H9 (cell line): Measurements from ENCODE around the gene EFNB1. TPM values are rescaled to one million over a fixed set of nuclear protein-coding genes. Genes with fewer than 3 reads are reported as not detected.

Source experiments
- DNase-seq: peaks from one replicate; pipeline ENCODE4 v3.0.0-alpha.2; 2017
- H2AFZ ChIP-seq: one replicate; pipeline ENCODE4 v1.6.1; 2013; ENCODE audit warnings: mild to moderate bottlenecking, low read length, control low read depth, moderate library complexity
- H2AK5ac ChIP-seq: 2 replicates; pipeline ENCODE4 v1.6.1; 2013; ENCODE audit warnings: low read length, control low read depth, mixed read lengths; ENCODE audit not compliant: insufficient read length
- H2BK120ac ChIP-seq: one replicate; pipeline ENCODE4 v1.6.1; 2013; ENCODE audit warnings: low read depth, mild to moderate bottlenecking, low read length, control low read depth, inconsistent platforms; ENCODE audit not compliant: poor library complexity, severe bottlenecking
- H2BK12ac ChIP-seq: 2 replicates; pipeline ENCODE4 v1.6.1; 2013; ENCODE audit warnings: low read length, control low read depth, mixed read lengths, low read depth; ENCODE audit not compliant: insufficient read length
- H2BK15ac ChIP-seq: 2 replicates; pipeline ENCODE4 v1.6.1; 2013; ENCODE audit warnings: low read depth, low read length, control low read depth
- H2BK20ac ChIP-seq: one replicate; pipeline ENCODE4 v1.6.1; 2013; ENCODE audit warnings: low read depth, mild to moderate bottlenecking, low read length, control low read depth, inconsistent platforms; ENCODE audit not compliant: poor library complexity, severe bottlenecking
- H2BK5ac ChIP-seq: 2 replicates; pipeline ENCODE4 v1.6.1; 2013; ENCODE audit warnings: low read length, control low read depth, mixed read lengths; ENCODE audit not compliant: insufficient read length
- H3K14ac ChIP-seq: 2 replicates; pipeline ENCODE4 v1.6.1; 2013; ENCODE audit warnings: low read length, control low read depth; ENCODE audit not compliant: insufficient read depth
- H3K18ac ChIP-seq: 2 replicates; pipeline ENCODE4 v1.6.1; 2013; ENCODE audit warnings: low read depth, mild to moderate bottlenecking, mixed read lengths, low read length, control low read depth; ENCODE audit not compliant: insufficient read length
- H3K23ac ChIP-seq: 2 replicates; pipeline ENCODE4 v1.6.1; 2013; ENCODE audit warnings: low read length, control low read depth, mixed read lengths, low read depth; ENCODE audit not compliant: insufficient read length
- H3K23me2 ChIP-seq: 2 replicates; pipeline ENCODE4 v1.6.1; 2013; ENCODE audit warnings: low read depth, mild to moderate bottlenecking, mixed read lengths, low read length, control low read depth; ENCODE audit not compliant: insufficient read length, poor library complexity, severe bottlenecking
- H3K27ac ChIP-seq: 2 replicates; pipeline ENCODE4 v1.5.1; 2013; ENCODE audit warnings: low read length, control low read depth, mixed read lengths, low read depth; ENCODE audit not compliant: insufficient read length
- H3K27me3 ChIP-seq: 2 replicates; pipeline ENCODE4 v1.6.1; 2013; ENCODE audit warnings: low read length, control low read depth, inconsistent platforms; ENCODE audit not compliant: insufficient read depth
- H3K4ac ChIP-seq: 2 replicates; pipeline ENCODE4 v1.6.1; 2013; ENCODE audit warnings: low read depth, mild to moderate bottlenecking, control low read depth, inconsistent platforms, low read length, moderate library complexity
- H3K4me1 ChIP-seq: 2 replicates; pipeline ENCODE4 v1.6.1; 2013; ENCODE audit warnings: low read length, control low read depth, inconsistent platforms; ENCODE audit not compliant: insufficient read depth
- H3K4me2 ChIP-seq: 2 replicates; pipeline ENCODE4 v1.6.1; 2013; ENCODE audit warnings: low read length, control low read depth, mixed read lengths; ENCODE audit not compliant: insufficient read length, insufficient read depth
- H3K56ac ChIP-seq: 2 replicates; pipeline ENCODE4 v1.6.1; 2013; ENCODE audit warnings: low read depth, mild to moderate bottlenecking, mixed read lengths, low read length, control low read depth; ENCODE audit not compliant: insufficient read length
- H3K79me1 ChIP-seq: 2 replicates; pipeline ENCODE4 v1.6.1; 2013; ENCODE audit warnings: low read depth, mild to moderate bottlenecking, moderate library complexity, low read length, control low read depth, inconsistent platforms; ENCODE audit not compliant: insufficient read depth, poor library complexity, severe bottlenecking
- H3K79me2 ChIP-seq: 2 replicates; pipeline ENCODE4 v1.6.1; 2013; ENCODE audit warnings: low read length, control low read depth, inconsistent platforms; ENCODE audit not compliant: insufficient read depth
- H3K9ac ChIP-seq: 2 replicates; pipeline ENCODE4 v1.6.1; 2013; ENCODE audit warnings: low read length, control low read depth, mixed read lengths; ENCODE audit not compliant: insufficient read length; ENCODE audit errors: extremely low read depth
- H3K9me3 ChIP-seq: one replicate; pipeline ENCODE4 v1.6.1; 2013; ENCODE audit warnings: low read depth, low read length, inconsistent platforms; ENCODE audit not compliant: control insufficient read depth
- H3T11ph ChIP-seq: one replicate; pipeline ENCODE4 v1.6.1; 2013; ENCODE audit warnings: mild to moderate bottlenecking, low read length, control low read depth, inconsistent platforms
- H4K20me1 ChIP-seq: one replicate; pipeline ENCODE4 v1.6.1; 2013; ENCODE audit not compliant: control insufficient read depth, insufficient read length, insufficient read depth
- H4K5ac ChIP-seq: 2 replicates; pipeline ENCODE4 v1.6.1; 2013; ENCODE audit warnings: low read depth, mild to moderate bottlenecking, mixed read lengths, low read length, control low read depth; ENCODE audit not compliant: insufficient read length
- H4K8ac ChIP-seq: replicated peaks from 2 replicates; pipeline ENCODE4 v1.6.1; 2013; ENCODE audit warnings: low read length, control low read depth, mixed read lengths, low read depth; ENCODE audit not compliant: insufficient read length
- H4K91ac ChIP-seq: 2 replicates; pipeline ENCODE4 v1.6.1; 2013; ENCODE audit warnings: low read depth, mild to moderate bottlenecking, moderate library complexity, mixed read lengths, low read length, control low read depth; ENCODE audit not compliant: insufficient read length
- H3K27ac Mint-ChIP-seq, 3 experiments: 2 replicates in 2 of 3; 3 replicates in 1 of 3; pipeline ENCODE4 v1.8.0; 2020 to 2021; ENCODE audit warnings: mixed read lengths in 3 of 3, mild to moderate bottlenecking in 1 of 3, moderate library complexity in 1 of 3
- H3K27me3 Mint-ChIP-seq: 2 replicates; pipeline ENCODE4 v1.8.0; 2021; ENCODE audit warnings: low read depth, mild to moderate bottlenecking, moderate library complexity, mixed read lengths
- H3K36me3 Mint-ChIP-seq, 3 experiments: 2 replicates in 2 of 3; 3 replicates in 1 of 3; pipeline ENCODE4 v1.8.0; 2020 to 2021; ENCODE audit warnings: low read depth in 3 of 3, mixed read lengths in 3 of 3; ENCODE audit not compliant: insufficient read depth in 1 of 3
- H3K4me1 Mint-ChIP-seq, 2 experiments: 2 replicates each; pipeline ENCODE4 v1.8.0; 2020; ENCODE audit warnings: mixed read lengths in 2 of 2
- H3K4me3 Mint-ChIP-seq, 2 experiments: 2 replicates in 1 of 2; 3 replicates in 1 of 2; pipeline ENCODE4 v1.8.0; 2020 to 2021; ENCODE audit warnings: mild to moderate bottlenecking in 2 of 2, mixed read lengths in 2 of 2, moderate library complexity in 1 of 2
- H3K9me3 Mint-ChIP-seq, 2 experiments: 2 replicates in 1 of 2; 3 replicates in 1 of 2; pipeline ENCODE4 v1.8.0; 2020; ENCODE audit warnings: mild to moderate bottlenecking in 2 of 2, mixed read lengths in 2 of 2, moderate library complexity in 1 of 2
- WGBS: extraction: QIAGEN DNeasy Blood & Tissue Kit; methylation state at CpG from one replicate; pipeline ENCODE4 v1.1.7; 2013; ENCODE audit warnings: missing lambda C conversion rate, low lambda C conversion rate, mixed read lengths; ENCODE audit not compliant: insufficient read length; ENCODE audit errors: extremely low coverage; 5-methylcytosine and 5-hydroxymethylcytosine counted together
- total RNA-seq: library from RNA; stranded (reverse); gene quantifications from 2 replicates; pipeline ENCODE4 v1.2.1, GENCODE V29; 2021
- TF ChIP-seq, protein P1 (sequence below): fragments of 200-600 bp; sonication (generic); conservative IDR thresholded peaks from 3 replicates; pipeline ENCODE4 v1.8.0; 2021; ENCODE audit warnings: antibody characterized with exemption, mild to moderate bottlenecking

The EFNB1 gene
- total RNA-seq, 1 experiment from 2014 or later, result 3.1 TPM

- peaks cover 13% of the 10 kb centered on the region for H3K27me3 ChIP-seq
- no peak overlapping the region for H3K56ac ChIP-seq
- no peaks in the 10 kb centered on the region for H3K23me2 ChIP-seq
- Mint-ChIP-seq H3K27ac (peak overlapping the region; percentile 34 to 90 (median 85); a peak in 3 of 7 replicates), H3K36me3 (peaks cover 4 to 13% (median 5%) of the 10 kb centered on the region in 3 experiments; a peak in 6 of 7 replicates), H3K4me1 (peaks cover 32 to 41% of the 10 kb centered on the region in 2 experiments), H3K27me3 (peaks cover 31% of the 10 kb centered on the region), H3K4me3 (peak overlapping the region; percentile 14 to 58; a peak in 2 of 5 replicates), H3K9me3 (peaks cover 55 to 70% of the 10 kb centered on the region in 2 experiments)
- H4K91ac ChIP-seq, result no peak overlapping the region
- H3K18ac ChIP-seq, result no peak overlapping the region
- TF ChIP-seq, protein P1, sequence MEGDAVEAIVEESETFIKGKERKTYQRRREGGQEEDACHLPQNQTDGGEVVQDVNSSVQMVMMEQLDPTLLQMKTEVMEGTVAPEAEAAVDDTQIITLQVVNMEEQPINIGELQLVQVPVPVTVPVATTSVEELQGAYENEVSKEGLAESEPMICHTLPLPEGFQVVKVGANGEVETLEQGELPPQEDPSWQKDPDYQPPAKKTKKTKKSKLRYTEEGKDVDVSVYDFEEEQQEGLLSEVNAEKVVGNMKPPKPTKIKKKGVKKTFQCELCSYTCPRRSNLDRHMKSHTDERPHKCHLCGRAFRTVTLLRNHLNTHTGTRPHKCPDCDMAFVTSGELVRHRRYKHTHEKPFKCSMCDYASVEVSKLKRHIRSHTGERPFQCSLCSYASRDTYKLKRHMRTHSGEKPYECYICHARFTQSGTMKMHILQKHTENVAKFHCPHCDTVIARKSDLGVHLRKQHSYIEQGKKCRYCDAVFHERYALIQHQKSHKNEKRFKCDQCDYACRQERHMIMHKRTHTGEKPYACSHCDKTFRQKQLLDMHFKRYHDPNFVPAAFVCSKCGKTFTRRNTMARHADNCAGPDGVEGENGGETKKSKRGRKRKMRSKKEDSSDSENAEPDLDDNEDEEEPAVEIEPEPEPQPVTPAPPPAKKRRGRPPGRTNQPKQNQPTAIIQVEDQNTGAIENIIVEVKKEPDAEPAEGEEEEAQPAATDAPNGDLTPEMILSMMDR, result no peak
- DNase-seq, result peak; percentile 80
- no peak overlapping the region for H3K27ac ChIP-seq
- no peak overlapping the region for H3K14ac ChIP-seq
- no peaks in the 10 kb centered on the region for H4K20me1 ChIP-seq
- no peaks in the 10 kb centered on the region for H3K79me2 ChIP-seq
- no peak overlapping the region for H3K9ac ChIP-seq
- no peak overlapping the region for H4K8ac ChIP-seq
- no peak overlapping the region for H2AFZ ChIP-seq
- H2BK120ac ChIP-seq, result no peak overlapping the region
- no peak overlapping the region for H2BK12ac ChIP-seq
- H3K9me3 ChIP-seq, result no peaks in the 10 kb centered on the region
- H2BK20ac ChIP-seq, result no peak overlapping the region
- no peak overlapping the region for H4K5ac ChIP-seq
- no peak overlapping the region for H3T11ph ChIP-seq
- peak overlapping the region; percentile 43 for H3K4me2 ChIP-seq
- H3K79me1 ChIP-seq, result no peaks in the 10 kb centered on the region
- H3K4ac ChIP-seq, result no peak overlapping the region
- WGBS, result no CpG with 5 or more reads among the region's 6 CpGs
- H2BK15ac ChIP-seq, result no peak overlapping the region
- no peak overlapping the region for H2AK5ac ChIP-seq
- no peak overlapping the region for H3K23ac ChIP-seq
- H2BK5ac ChIP-seq, result no peak overlapping the region
- H3K4me1 ChIP-seq, result peaks cover 4% of the 10 kb centered on the region; the same call in 1 of the 2 replicates
These were observed 17.7 kb downstream of the EFNB1 start for GRCh38 chrX:68846536-68846935.
